H9 (cell line): Measurements from ENCODE around the gene IGF1R. TPM values are rescaled to one million over a fixed set of nuclear protein-coding genes. Genes with fewer than 3 reads are reported as not detected.

ENCODE experiments used
- DNase-seq: peaks from one replicate; pipeline ENCODE4 v3.0.0-alpha.2; 2017
- H2AFZ ChIP-seq: one replicate; pipeline ENCODE4 v1.6.1; 2013; ENCODE audit warnings: mild to moderate bottlenecking, low read length, control low read depth, moderate library complexity
- H2AK5ac ChIP-seq: 2 replicates; pipeline ENCODE4 v1.6.1; 2013; ENCODE audit warnings: low read length, control low read depth, mixed read lengths; ENCODE audit not compliant: insufficient read length
- H2BK120ac ChIP-seq: one replicate; pipeline ENCODE4 v1.6.1; 2013; ENCODE audit warnings: low read depth, mild to moderate bottlenecking, low read length, control low read depth, inconsistent platforms; ENCODE audit not compliant: poor library complexity, severe bottlenecking
- H2BK12ac ChIP-seq: 2 replicates; pipeline ENCODE4 v1.6.1; 2013; ENCODE audit warnings: low read length, control low read depth, mixed read lengths, low read depth; ENCODE audit not compliant: insufficient read length
- H2BK15ac ChIP-seq: 2 replicates; pipeline ENCODE4 v1.6.1; 2013; ENCODE audit warnings: low read depth, low read length, control low read depth
- H2BK20ac ChIP-seq: one replicate; pipeline ENCODE4 v1.6.1; 2013; ENCODE audit warnings: low read depth, mild to moderate bottlenecking, low read length, control low read depth, inconsistent platforms; ENCODE audit not compliant: poor library complexity, severe bottlenecking
- H2BK5ac ChIP-seq: 2 replicates; pipeline ENCODE4 v1.6.1; 2013; ENCODE audit warnings: low read length, control low read depth, mixed read lengths; ENCODE audit not compliant: insufficient read length
- H3K14ac ChIP-seq: 2 replicates; pipeline ENCODE4 v1.6.1; 2013; ENCODE audit warnings: low read length, control low read depth; ENCODE audit not compliant: insufficient read depth
- H3K18ac ChIP-seq: 2 replicates; pipeline ENCODE4 v1.6.1; 2013; ENCODE audit warnings: low read depth, mild to moderate bottlenecking, mixed read lengths, low read length, control low read depth; ENCODE audit not compliant: insufficient read length
- H3K23ac ChIP-seq: 2 replicates; pipeline ENCODE4 v1.6.1; 2013; ENCODE audit warnings: low read length, control low read depth, mixed read lengths, low read depth; ENCODE audit not compliant: insufficient read length
- H3K23me2 ChIP-seq: 2 replicates; pipeline ENCODE4 v1.6.1; 2013; ENCODE audit warnings: low read depth, mild to moderate bottlenecking, mixed read lengths, low read length, control low read depth; ENCODE audit not compliant: insufficient read length, poor library complexity, severe bottlenecking
- H3K27ac ChIP-seq: 2 replicates; pipeline ENCODE4 v1.5.1; 2013; ENCODE audit warnings: low read length, control low read depth, mixed read lengths, low read depth; ENCODE audit not compliant: insufficient read length
- H3K27me3 ChIP-seq: 2 replicates; pipeline ENCODE4 v1.6.1; 2013; ENCODE audit warnings: low read length, control low read depth, inconsistent platforms; ENCODE audit not compliant: insufficient read depth
- H3K4ac ChIP-seq: 2 replicates; pipeline ENCODE4 v1.6.1; 2013; ENCODE audit warnings: low read depth, mild to moderate bottlenecking, control low read depth, inconsistent platforms, low read length, moderate library complexity
- H3K4me1 ChIP-seq: 2 replicates; pipeline ENCODE4 v1.6.1; 2013; ENCODE audit warnings: low read length, control low read depth, inconsistent platforms; ENCODE audit not compliant: insufficient read depth
- H3K4me2 ChIP-seq: 2 replicates; pipeline ENCODE4 v1.6.1; 2013; ENCODE audit warnings: low read length, control low read depth, mixed read lengths; ENCODE audit not compliant: insufficient read length, insufficient read depth
- H3K56ac ChIP-seq: 2 replicates; pipeline ENCODE4 v1.6.1; 2013; ENCODE audit warnings: low read depth, mild to moderate bottlenecking, mixed read lengths, low read length, control low read depth; ENCODE audit not compliant: insufficient read length
- H3K79me1 ChIP-seq: 2 replicates; pipeline ENCODE4 v1.6.1; 2013; ENCODE audit warnings: low read depth, mild to moderate bottlenecking, moderate library complexity, low read length, control low read depth, inconsistent platforms; ENCODE audit not compliant: insufficient read depth, poor library complexity, severe bottlenecking
- H3K79me2 ChIP-seq: 2 replicates; pipeline ENCODE4 v1.6.1; 2013; ENCODE audit warnings: low read length, control low read depth, inconsistent platforms; ENCODE audit not compliant: insufficient read depth
- H3K9ac ChIP-seq: 2 replicates; pipeline ENCODE4 v1.6.1; 2013; ENCODE audit warnings: low read length, control low read depth, mixed read lengths; ENCODE audit not compliant: insufficient read length; ENCODE audit errors: extremely low read depth
- H3K9me3 ChIP-seq: one replicate; pipeline ENCODE4 v1.6.1; 2013; ENCODE audit warnings: low read depth, low read length, inconsistent platforms; ENCODE audit not compliant: control insufficient read depth
- H3T11ph ChIP-seq: one replicate; pipeline ENCODE4 v1.6.1; 2013; ENCODE audit warnings: mild to moderate bottlenecking, low read length, control low read depth, inconsistent platforms
- H4K20me1 ChIP-seq: one replicate; pipeline ENCODE4 v1.6.1; 2013; ENCODE audit not compliant: control insufficient read depth, insufficient read length, insufficient read depth
- H4K5ac ChIP-seq: 2 replicates; pipeline ENCODE4 v1.6.1; 2013; ENCODE audit warnings: low read depth, mild to moderate bottlenecking, mixed read lengths, low read length, control low read depth; ENCODE audit not compliant: insufficient read length
- H4K8ac ChIP-seq: replicated peaks from 2 replicates; pipeline ENCODE4 v1.6.1; 2013; ENCODE audit warnings: low read length, control low read depth, mixed read lengths, low read depth; ENCODE audit not compliant: insufficient read length
- H4K91ac ChIP-seq: 2 replicates; pipeline ENCODE4 v1.6.1; 2013; ENCODE audit warnings: low read depth, mild to moderate bottlenecking, moderate library complexity, mixed read lengths, low read length, control low read depth; ENCODE audit not compliant: insufficient read length
- H3K27ac Mint-ChIP-seq, 3 experiments: 2 replicates in 2 of 3; 3 replicates in 1 of 3; pipeline ENCODE4 v1.8.0; 2020 to 2021; ENCODE audit warnings: mixed read lengths in 3 of 3, mild to moderate bottlenecking in 1 of 3, moderate library complexity in 1 of 3
- H3K27me3 Mint-ChIP-seq: 2 replicates; pipeline ENCODE4 v1.8.0; 2021; ENCODE audit warnings: low read depth, mild to moderate bottlenecking, moderate library complexity, mixed read lengths
- H3K36me3 Mint-ChIP-seq, 3 experiments: 2 replicates in 2 of 3; 3 replicates in 1 of 3; pipeline ENCODE4 v1.8.0; 2020 to 2021; ENCODE audit warnings: low read depth in 3 of 3, mixed read lengths in 3 of 3; ENCODE audit not compliant: insufficient read depth in 1 of 3
- H3K4me1 Mint-ChIP-seq, 2 experiments: 2 replicates each; pipeline ENCODE4 v1.8.0; 2020; ENCODE audit warnings: mixed read lengths in 2 of 2
- H3K4me3 Mint-ChIP-seq, 2 experiments: 2 replicates in 1 of 2; 3 replicates in 1 of 2; pipeline ENCODE4 v1.8.0; 2020 to 2021; ENCODE audit warnings: mild to moderate bottlenecking in 2 of 2, mixed read lengths in 2 of 2, moderate library complexity in 1 of 2
- H3K9me3 Mint-ChIP-seq, 2 experiments: 2 replicates in 1 of 2; 3 replicates in 1 of 2; pipeline ENCODE4 v1.8.0; 2020; ENCODE audit warnings: mild to moderate bottlenecking in 2 of 2, mixed read lengths in 2 of 2, moderate library complexity in 1 of 2
- WGBS: extraction: QIAGEN DNeasy Blood & Tissue Kit; methylation state at CpG from one replicate; pipeline ENCODE4 v1.1.7; 2013; ENCODE audit warnings: missing lambda C conversion rate, low lambda C conversion rate, mixed read lengths; ENCODE audit not compliant: insufficient read length; ENCODE audit errors: extremely low coverage; 5-methylcytosine and 5-hydroxymethylcytosine counted together
- total RNA-seq: library from RNA; stranded (reverse); gene quantifications from 2 replicates; pipeline ENCODE4 v1.2.1, GENCODE V29; 2021
- TF ChIP-seq, protein P1 (sequence below): fragments of 200-600 bp; sonication (generic); conservative IDR thresholded peaks from 3 replicates; pipeline ENCODE4 v1.8.0; 2021; ENCODE audit warnings: antibody characterized with exemption, mild to moderate bottlenecking

Gene IGF1R
- total RNA-seq, 1 experiment from 2014 or later = 70.0 TPM

GRCh38 chr15:98804057-98804380 lies 155.7 kb downstream of the IGF1R start:
- Histone ChIP-seq H2BK12ac (no peak overlapping the region), H4K5ac (no peak overlapping the region), H4K20me1 (no peaks in the 10 kb centered on the region), H3K4ac (no peak overlapping the region), H2BK20ac (no peak overlapping the region), H3K23ac (no peak overlapping the region), H3K4me2 (no peak overlapping the region), H3K27ac (no peak overlapping the region), H3K9me3 (no peaks in the 10 kb centered on the region), H2BK15ac (no peak overlapping the region), H2AK5ac (no peak overlapping the region), H3K27me3 (no peaks in the 10 kb centered on the region), H3K9ac (no peak overlapping the region), H2BK120ac (no peak overlapping the region), H3K14ac (no peak overlapping the region), H2BK5ac (no peak overlapping the region), H3K23me2 (peaks cover 8% of the 10 kb centered on the region), H3K18ac (no peak overlapping the region), H3K79me1 (peaks cover 5% of the 10 kb centered on the region), H3T11ph (no peak overlapping the region), H2AFZ (no peak overlapping the region), H4K91ac (no peak overlapping the region), H3K56ac (no peak overlapping the region), H4K8ac (no peak overlapping the region), H3K4me1 (peaks cover 17% of the 10 kb centered on the region), H3K79me2 (peaks cover 39% of the 10 kb centered on the region; the same call in 1 of the 2 replicates)
- H3K4me1 Mint-ChIP-seq = peaks cover 58 to 59% of the 10 kb centered on the region in 2 experiments
- H3K9me3 Mint-ChIP-seq = no peaks in the 10 kb centered on the region; a peak in 1 of 5 replicates
- peak overlapping the region in 1 of 3 experiments; percentile 30; a peak in 1 of 7 replicates for H3K27ac Mint-ChIP-seq
- no CpG with 5 or more reads among the region's 5 CpGs for WGBS
- H3K27me3 Mint-ChIP-seq = no peaks in the 10 kb centered on the region
- TF ChIP-seq, protein P1, sequence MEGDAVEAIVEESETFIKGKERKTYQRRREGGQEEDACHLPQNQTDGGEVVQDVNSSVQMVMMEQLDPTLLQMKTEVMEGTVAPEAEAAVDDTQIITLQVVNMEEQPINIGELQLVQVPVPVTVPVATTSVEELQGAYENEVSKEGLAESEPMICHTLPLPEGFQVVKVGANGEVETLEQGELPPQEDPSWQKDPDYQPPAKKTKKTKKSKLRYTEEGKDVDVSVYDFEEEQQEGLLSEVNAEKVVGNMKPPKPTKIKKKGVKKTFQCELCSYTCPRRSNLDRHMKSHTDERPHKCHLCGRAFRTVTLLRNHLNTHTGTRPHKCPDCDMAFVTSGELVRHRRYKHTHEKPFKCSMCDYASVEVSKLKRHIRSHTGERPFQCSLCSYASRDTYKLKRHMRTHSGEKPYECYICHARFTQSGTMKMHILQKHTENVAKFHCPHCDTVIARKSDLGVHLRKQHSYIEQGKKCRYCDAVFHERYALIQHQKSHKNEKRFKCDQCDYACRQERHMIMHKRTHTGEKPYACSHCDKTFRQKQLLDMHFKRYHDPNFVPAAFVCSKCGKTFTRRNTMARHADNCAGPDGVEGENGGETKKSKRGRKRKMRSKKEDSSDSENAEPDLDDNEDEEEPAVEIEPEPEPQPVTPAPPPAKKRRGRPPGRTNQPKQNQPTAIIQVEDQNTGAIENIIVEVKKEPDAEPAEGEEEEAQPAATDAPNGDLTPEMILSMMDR = peak; percentile 40; the same call in 1 of the 3 replicates
- DNase-seq = no peak
- peaks cover 0 to 4% (median 0%) of the 10 kb centered on the region in 3 experiments; a peak in 2 of 7 replicates for H3K36me3 Mint-ChIP-seq
- H3K4me3 Mint-ChIP-seq = no peak overlapping the region
